HepG2 (cell line): ENCODE results near the gene GRK5. TPM values are rescaled to one million over a fixed set of nuclear protein-coding genes. Genes with fewer than 3 reads are reported as not detected.

Experiments
- ATAC-seq: fragments of 200-7000 bp; cut with Tn5 transposase; 3 replicates; pipeline ENCODE4 v1.9.1; 2020; ENCODE audit warnings: mild to moderate bottlenecking, moderate library complexity
- BruUV-seq: library from RNA; stranded (reverse); fragments of 400-500 nt; replicated peaks from 2 replicates; lab custom pipeline; 2021; lab: Mats Ljungman, UMichigan
- CTCF ChIA-PET: fragments of 300-600 bp; formaldehyde crosslinking; extraction: SDS; loops from one replicate; lab custom pipeline; 2021; ENCODE audit warnings: low total read pairs, inconsistent platforms, low intra/inter-chr PET ratio; lab: Yijun Ruan, JAX
- POLR2A ChIA-PET: fragments of 350-600 bp; sonication (Branson Sonifier 250); formaldehyde crosslinking; loops from one replicate; lab custom pipeline; 2020; ENCODE audit warnings: antibody characterized with exemption, inconsistent platforms; lab: Yijun Ruan, JAX
- DNase-seq: peaks from one replicate; pipeline ENCODE4 v3.0.0-alpha.2; 2015; ENCODE audit warnings: low spot score
- FAIRE-seq: peaks from 3 replicates; lab custom pipeline; 2011; peaks lifted over from hg19 to GRCh38; lab: Jason Lieb, UNC
- H2AFZ ChIP-seq: one replicate; pipeline ENCODE4 v1.6.1; 2011; ENCODE audit warnings: low read length, inconsistent platforms
- H3K27ac ChIP-seq: fragments of 300-600 bp; 3 replicates; pipeline ENCODE4 v1.8.0; 2011; ENCODE audit warnings: mixed run types, mild to moderate bottlenecking, mixed read lengths, low read length, inconsistent platforms; ENCODE audit not compliant: insufficient read depth; ENCODE audit errors: extremely low read length
- H3K27me3 ChIP-seq, 2 experiments: fragments of 200-600 bp in 1 of 2; 2 replicates in 1 of 2; 3 replicates in 1 of 2; pipeline versions ENCODE4 v1.6.0 to v1.8.0; 2011; ENCODE audit warnings: low read length in 2 of 2, mild to moderate bottlenecking in 2 of 2, moderate library complexity in 2 of 2, inconsistent platforms in 1 of 2; ENCODE audit not compliant: insufficient read depth in 2 of 2, control insufficient read depth in 1 of 2
- H3K36me3 ChIP-seq, 2 experiments: fragments of 200-600 bp in 1 of 2; replicated peaks in 1 of 2; 2 replicates in 1 of 2; 3 replicates in 1 of 2; pipeline versions ENCODE4 v1.5.1 to v1.8.0; 2011; ENCODE audit warnings: low read length in 2 of 2, inconsistent platforms in 1 of 2; ENCODE audit not compliant: insufficient read depth in 2 of 2, control insufficient read depth in 1 of 2
- H3K4me1 ChIP-seq: 2 replicates; pipeline ENCODE4 v1.5.1; 2012; ENCODE audit warnings: low read length, inconsistent platforms; ENCODE audit not compliant: insufficient read depth
- H3K4me2 ChIP-seq: 2 replicates; pipeline ENCODE4 v1.6.0; 2011; ENCODE audit warnings: low read depth, low read length, inconsistent platforms
- H3K4me3 ChIP-seq, 3 experiments: fragments of 200-600 bp in 1 of 3; sonication (generic), shearing (Covaris generic) in 1 of 3; replicated peaks in 1 of 3; 2 replicates each; pipeline ENCODE4 v1.5.1; 2011 to 2016; ENCODE audit warnings: low read length in 3 of 3, inconsistent platforms in 2 of 3, low read depth in 2 of 3, mild to moderate bottlenecking in 2 of 3, control low read depth in 1 of 3, mixed read lengths in 1 of 3; ENCODE audit not compliant: insufficient read depth in 1 of 3
- H3K79me2 ChIP-seq: one replicate; pipeline ENCODE4 v1.6.1; 2011; ENCODE audit warnings: low read length, inconsistent platforms; ENCODE audit not compliant: insufficient read depth
- H3K9ac ChIP-seq: 2 replicates; pipeline ENCODE4 v1.6.0; 2011; ENCODE audit warnings: mild to moderate bottlenecking, low read depth, low read length, inconsistent platforms; ENCODE audit not compliant: insufficient read depth
- H3K9me3 ChIP-seq: 2 replicates; pipeline ENCODE4 v1.5.1; 2012; ENCODE audit warnings: mild to moderate bottlenecking, low read length
- H4K20me1 ChIP-seq: 2 replicates; pipeline ENCODE4 v1.6.0; 2011; ENCODE audit warnings: inconsistent platforms, mild to moderate bottlenecking, low read length, moderate library complexity; ENCODE audit not compliant: insufficient read depth
- GTF2F1 ChIP-seq: fragments of 150-350 bp; IDR thresholded peaks from 2 replicates; pipeline ENCODE4 v1.6.1; 2014; ENCODE audit warnings: low read length
- ZBTB10 ChIP-seq: sonication (generic); formaldehyde crosslinking; IDR thresholded peaks from 2 replicates; pipeline ENCODE4 v1.4.0; 2020; ENCODE audit warnings: missing genetic modification reagents, borderline replicate concordance
- ZBTB38 ChIP-seq: sonication (generic); formaldehyde crosslinking; IDR thresholded peaks from 2 replicates; pipeline ENCODE4 v1.5.1; 2020; ENCODE audit warnings: mild to moderate bottlenecking, missing genetic modification reagents
- ZNF839 ChIP-seq: sonication (generic); formaldehyde crosslinking; IDR thresholded peaks from 2 replicates; pipeline ENCODE4 v1.4.0; 2020; ENCODE audit warnings: missing genetic modification reagents, mild to moderate bottlenecking, borderline replicate concordance
- WGBS: methylation state at CpG from one replicate; pipeline ENCODE4 v1.1.6; 2017; ENCODE audit warnings: low lambda C conversion rate; 5-methylcytosine and 5-hydroxymethylcytosine counted together
- in situ Hi-C: cut with HindIII; loops from 2 replicates; pipeline ENCODE4 v1.10.0; 2017; ENCODE audit warnings: low pct_unique_long_range_greater_than_20kb; ENCODE audit not compliant: extremely low pct_ligation_motif_present
- intact Hi-C: fragments of 100-400 bp; cut with micrococcal nuclease; formaldehyde crosslinking; loops from one replicate; pipeline ENCODE4 v1.10.0; 2022; ENCODE audit not compliant: unreplicated experiment
- polyA plus RNA-seq, 8 experiments: library from polyadenylated mRNA; depleted of rRNA in 3 of 8; stranded (reverse) in 7 of 8; unstranded in 1 of 8; fragments of >200 nt; fragmentation: Illumina TruSeq in 4 of 8; extraction: Trizol in 4 of 8; gene quantifications; 2 replicates each; pipeline versions ENCODE4 v1.2.1 to v1.2.3, GENCODE V29; 2011 to 2016; ENCODE audit warnings: low read depth in 4 of 8, missing spikeins in 1 of 8, mixed read lengths in 1 of 8; ENCODE audit not compliant: insufficient read depth in 1 of 8
- total RNA-seq, 5 experiments: library from RNA; depleted of rRNA; stranded (reverse); fragments of >200 nt; fragmentation: Illumina TruSeq; extraction: Trizol; gene quantifications; 2 replicates each; pipeline ENCODE4 v1.2.3, GENCODE V29; 2016; ENCODE audit warnings: low read depth in 1 of 5
- TF ChIP-seq, protein P1 (sequence below): sonication (generic); formaldehyde crosslinking; IDR thresholded peaks from 2 replicates; pipeline ENCODE4 v1.8.0; 2022; ENCODE audit warnings: mild to moderate bottlenecking, missing genetic modification reagents, moderate library complexity
- TF ChIP-seq, protein P2 (sequence below): sonication (generic); formaldehyde crosslinking; IDR thresholded peaks from 2 replicates; pipeline ENCODE4 v1.4.0; 2020; ENCODE audit warnings: low read depth, mild to moderate bottlenecking, missing genetic modification reagents

Gene GRK5
- total and polyA plus RNA-seq, 2 of the 13 experiments (the other 11 are each of a cell fraction or from before 2014, with no cell fraction given): 10.4 to 12.6 TPM

DNA sequence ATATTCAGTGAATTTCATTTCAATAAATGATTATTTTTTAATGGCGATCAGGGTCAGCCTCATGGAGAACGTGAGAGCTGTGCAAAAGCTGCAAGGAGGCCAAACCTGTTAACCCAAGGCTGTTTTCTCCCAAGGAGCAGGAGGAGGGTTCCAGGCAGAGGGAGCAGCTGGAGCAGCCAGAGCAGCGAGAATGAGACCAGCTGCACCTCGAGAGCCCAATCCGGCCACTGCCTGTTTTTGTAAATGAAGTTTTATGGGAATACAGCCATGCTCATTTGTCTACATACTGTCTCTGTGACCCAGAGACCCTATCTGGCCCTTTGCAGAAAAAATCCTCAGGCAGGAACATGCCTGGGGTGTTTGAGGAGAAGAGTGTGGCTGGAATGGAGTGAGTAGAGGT, 104.9 kb downstream of the GRK5 start:
- FAIRE-seq: no peak
- intact Hi-C loops: no loop called here

More for the DNA sequence above, 104.9 kb downstream of the GRK5 start:
- in situ Hi-C loops: no loop called here
- no peak for DNase-seq
- BruUV-seq: no TSS peak
- WGBS: 98% methylated on average over 2 of the region's 5 CpGs
- H3K9me3 ChIP-seq: no peaks in the 10 kb centered on the region
- peaks cover 8% of the 10 kb centered on the region for H3K79me2 ChIP-seq
- no peak overlapping the region for H3K9ac ChIP-seq
- H3K4me3 ChIP-seq: no peak overlapping the region
- ATAC-seq: no peak
- TF ChIP-seq, protein P1, sequence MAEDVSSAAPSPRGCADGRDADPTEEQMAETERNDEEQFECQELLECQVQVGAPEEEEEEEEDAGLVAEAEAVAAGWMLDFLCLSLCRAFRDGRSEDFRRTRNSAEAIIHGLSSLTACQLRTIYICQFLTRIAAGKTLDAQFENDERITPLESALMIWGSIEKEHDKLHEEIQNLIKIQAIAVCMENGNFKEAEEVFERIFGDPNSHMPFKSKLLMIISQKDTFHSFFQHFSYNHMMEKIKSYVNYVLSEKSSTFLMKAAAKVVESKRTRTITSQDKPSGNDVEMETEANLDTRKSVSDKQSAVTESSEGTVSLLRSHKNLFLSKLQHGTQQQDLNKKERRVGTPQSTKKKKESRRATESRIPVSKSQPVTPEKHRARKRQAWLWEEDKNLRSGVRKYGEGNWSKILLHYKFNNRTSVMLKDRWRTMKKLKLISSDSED (CRISPR knock-in tag): no peak
- TF ChIP-seq GTF2F1 (no peak), ZBTB10 (CRISPR knock-in tag) (no peak), ZNF839 (no peak), ZBTB38 (CRISPR knock-in tag) (no peak)
- TF ChIP-seq, protein P2, sequence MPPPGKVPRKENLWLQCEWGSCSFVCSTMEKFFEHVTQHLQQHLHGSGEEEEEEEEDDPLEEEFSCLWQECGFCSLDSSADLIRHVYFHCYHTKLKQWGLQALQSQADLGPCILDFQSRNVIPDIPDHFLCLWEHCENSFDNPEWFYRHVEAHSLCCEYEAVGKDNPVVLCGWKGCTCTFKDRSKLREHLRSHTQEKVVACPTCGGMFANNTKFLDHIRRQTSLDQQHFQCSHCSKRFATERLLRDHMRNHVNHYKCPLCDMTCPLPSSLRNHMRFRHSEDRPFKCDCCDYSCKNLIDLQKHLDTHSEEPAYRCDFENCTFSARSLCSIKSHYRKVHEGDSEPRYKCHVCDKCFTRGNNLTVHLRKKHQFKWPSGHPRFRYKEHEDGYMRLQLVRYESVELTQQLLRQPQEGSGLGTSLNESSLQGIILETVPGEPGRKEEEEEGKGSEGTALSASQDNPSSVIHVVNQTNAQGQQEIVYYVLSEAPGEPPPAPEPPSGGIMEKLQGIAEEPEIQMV (CRISPR knock-in tag): no peak
- H3K27me3 ChIP-seq: no peaks in the 10 kb centered on the region
- H3K4me2 ChIP-seq: no peak overlapping the region
- H3K4me1 ChIP-seq: peaks cover 71% of the 10 kb centered on the region
- ChIA-PET CTCF (no interaction called here), POLR2A (no interaction called here)
- no peaks in the 10 kb centered on the region for H4K20me1 ChIP-seq
- no peaks in the 10 kb centered on the region for H3K36me3 ChIP-seq
- H2AFZ ChIP-seq: no peak overlapping the region
- no peak overlapping the region for H3K27ac ChIP-seq
